GM06990 (cell line): ENCODE data around the gene PTN.

Experiments
- DNase-seq: peaks from one replicate; pipeline ENCODE4 v3.0.0-alpha.2; 2011; ENCODE audit not compliant: insufficient read length; ENCODE audit errors: extremely low read depth
- H3K27me3 ChIP-seq: replicated peaks from 2 replicates; pipeline ENCODE4 v1.6.0; 2011; ENCODE audit warnings: low read length; ENCODE audit not compliant: control insufficient read depth, insufficient read depth
- H3K36me3 ChIP-seq: 2 replicates; pipeline ENCODE4 v1.5.1; 2011; ENCODE audit warnings: low read length; ENCODE audit not compliant: control insufficient read depth, insufficient read depth
- H3K4me3 ChIP-seq: replicated peaks from 2 replicates; pipeline ENCODE4 v1.5.1; 2011; ENCODE audit warnings: low read depth, mild to moderate bottlenecking, control low read depth, low read length
- CTCF ChIP-seq: IDR thresholded peaks from 2 replicates; pipeline ENCODE4 v1.5.1; 2011; ENCODE audit warnings: low read length, control low read depth, mild to moderate bottlenecking, inconsistent platforms; ENCODE audit not compliant: insufficient read depth, poor library complexity, severe bottlenecking

The PTN gene

GRCh38 chr7:137262599-137262998 is 80.9 kb downstream of the PTN start:
- no peaks in the 10 kb centered on the region for H3K27me3 ChIP-seq
- no peaks in the 10 kb centered on the region for H3K36me3 ChIP-seq
- no peak overlapping the region for H3K4me3 ChIP-seq
- no peak for TF ChIP-seq CTCF
- DNase-seq: no peak

GRCh38 chr7:137258552-137258951 is 85.0 kb downstream of the PTN start:
- DNase-seq: no peak
- H3K27me3 ChIP-seq: no peaks in the 10 kb centered on the region
- no peak for TF ChIP-seq CTCF
- no peak overlapping the region for H3K4me3 ChIP-seq
- H3K36me3 ChIP-seq: no peaks in the 10 kb centered on the region

- Histone ChIP-seq H3K4me3 (no peak overlapping the region), H3K27me3 (no peaks in the 10 kb centered on the region), H3K36me3 (no peaks in the 10 kb centered on the region)
- TF ChIP-seq CTCF: no peak
- no peak for DNase-seq
Measured at GRCh38 chr7:137254766-137255165, 88.8 kb downstream of the PTN start.

- TF ChIP-seq CTCF: no peak
- no peak for DNase-seq
- Histone ChIP-seq H3K36me3 (no peaks in the 10 kb centered on the region), H3K27me3 (no peaks in the 10 kb centered on the region; the same call in 1 of the 2 replicates), H3K4me3 (no peak overlapping the region)
Measured at GRCh38 chr7:137245890-137246289, 97.6 kb downstream of the PTN start.

GRCh38 chr7:137245186-137245585 is 98.3 kb downstream of the PTN start:
- TF ChIP-seq CTCF: no peak
- Histone ChIP-seq H3K27me3 (no peaks in the 10 kb centered on the region; the same call in 1 of the 2 replicates), H3K4me3 (no peak overlapping the region), H3K36me3 (no peaks in the 10 kb centered on the region)
- DNase-seq: no peak

GRCh38 chr7:137243741-137244140 is 99.8 kb downstream of the PTN start:
- Histone ChIP-seq H3K4me3 (no peak overlapping the region), H3K27me3 (no peaks in the 10 kb centered on the region; the same call in 1 of the 2 replicates), H3K36me3 (no peaks in the 10 kb centered on the region)
- no peak for TF ChIP-seq CTCF
- no peak for DNase-seq
